Measurements from ENCODE around the gene PRPF6. TPM values are rescaled to one million over a fixed set of nuclear protein-coding genes. Genes with fewer than 3 reads are reported as not detected.

Gene PRPF6
- polyA plus RNA-seq, 3 donors = 89.5 to 94.8 (median 89.9) TPM

DNA sequence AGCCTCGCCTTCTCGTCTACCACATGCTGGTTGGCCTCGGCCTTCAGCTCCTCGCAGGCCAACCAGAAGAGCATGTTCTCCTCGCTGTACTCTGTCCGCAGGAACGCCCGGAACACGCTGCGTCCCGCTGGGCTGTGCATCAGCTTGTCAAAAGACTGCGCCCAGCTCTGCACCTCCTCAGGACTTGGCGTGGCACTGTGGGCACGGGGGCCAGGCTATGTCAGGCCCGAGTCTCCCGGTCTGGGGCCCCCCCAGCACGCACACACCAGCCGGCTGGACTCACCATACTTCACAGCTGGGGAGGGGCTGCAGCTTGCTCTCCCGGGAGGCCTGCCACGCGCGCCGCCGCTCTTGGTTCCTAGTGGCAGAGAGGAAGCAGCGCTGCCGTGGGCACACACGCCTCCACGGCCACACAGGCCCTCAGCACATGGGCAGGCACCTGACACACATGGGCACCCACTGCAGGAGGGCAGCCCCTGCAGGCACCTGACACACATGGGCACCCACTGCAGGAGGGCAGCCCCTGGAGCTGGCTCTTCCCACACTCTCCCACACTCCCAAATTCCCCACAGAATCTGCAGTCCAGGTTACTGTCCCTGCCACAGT, 93.4 kb downstream of the PRPF6 start:
- DNase-seq (ENCODE audit: low read depth in 3 of 3, low spot score in 2 of 3) = no peak

DNA sequence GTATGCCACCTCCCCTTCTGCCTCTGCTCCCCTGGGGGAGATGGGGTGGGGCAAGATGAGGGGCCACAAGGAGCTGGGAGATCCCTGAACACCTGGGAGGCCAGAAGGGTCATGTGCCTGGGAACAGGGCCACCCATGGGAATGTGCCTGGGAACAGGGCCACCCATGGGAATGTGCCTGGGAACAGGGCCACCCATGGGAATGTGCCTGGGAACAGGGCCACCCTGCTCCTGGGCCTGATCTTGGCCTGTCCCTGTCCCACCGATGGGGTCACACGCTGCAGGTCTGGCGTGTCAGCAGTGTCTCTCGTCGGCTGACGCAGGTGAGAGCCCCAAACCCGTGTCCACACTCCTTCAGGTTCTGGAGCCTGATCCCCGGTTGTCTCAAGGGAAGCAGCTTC, 94.0 kb downstream of the PRPF6 start:
- DNase-seq (ENCODE audit: low read depth in 3 of 3, low spot score in 2 of 3) = no peak

DNA sequence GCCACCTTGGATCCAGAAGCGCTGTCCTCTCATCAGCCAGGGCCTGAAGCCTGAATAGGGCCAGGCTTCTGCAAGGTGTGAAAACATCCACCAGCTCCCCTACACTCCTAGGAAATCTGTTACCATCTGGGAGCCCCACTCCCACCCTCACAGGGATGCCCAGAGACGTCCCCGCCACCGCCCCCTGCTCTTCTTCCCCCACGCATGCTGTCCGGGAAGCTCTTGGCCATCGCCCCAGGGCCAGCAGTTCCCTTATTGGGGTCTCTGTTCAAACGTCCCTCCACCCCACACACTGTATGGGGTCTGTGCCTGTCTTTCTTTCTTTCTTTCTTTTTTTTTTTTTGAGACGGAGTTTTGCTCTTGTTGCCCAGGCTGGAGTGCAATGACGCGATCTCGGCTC, 94.6 kb downstream of the PRPF6 start:
- no peak for DNase-seq (ENCODE audit: low read depth in 3 of 3, low spot score in 2 of 3)

DNA sequence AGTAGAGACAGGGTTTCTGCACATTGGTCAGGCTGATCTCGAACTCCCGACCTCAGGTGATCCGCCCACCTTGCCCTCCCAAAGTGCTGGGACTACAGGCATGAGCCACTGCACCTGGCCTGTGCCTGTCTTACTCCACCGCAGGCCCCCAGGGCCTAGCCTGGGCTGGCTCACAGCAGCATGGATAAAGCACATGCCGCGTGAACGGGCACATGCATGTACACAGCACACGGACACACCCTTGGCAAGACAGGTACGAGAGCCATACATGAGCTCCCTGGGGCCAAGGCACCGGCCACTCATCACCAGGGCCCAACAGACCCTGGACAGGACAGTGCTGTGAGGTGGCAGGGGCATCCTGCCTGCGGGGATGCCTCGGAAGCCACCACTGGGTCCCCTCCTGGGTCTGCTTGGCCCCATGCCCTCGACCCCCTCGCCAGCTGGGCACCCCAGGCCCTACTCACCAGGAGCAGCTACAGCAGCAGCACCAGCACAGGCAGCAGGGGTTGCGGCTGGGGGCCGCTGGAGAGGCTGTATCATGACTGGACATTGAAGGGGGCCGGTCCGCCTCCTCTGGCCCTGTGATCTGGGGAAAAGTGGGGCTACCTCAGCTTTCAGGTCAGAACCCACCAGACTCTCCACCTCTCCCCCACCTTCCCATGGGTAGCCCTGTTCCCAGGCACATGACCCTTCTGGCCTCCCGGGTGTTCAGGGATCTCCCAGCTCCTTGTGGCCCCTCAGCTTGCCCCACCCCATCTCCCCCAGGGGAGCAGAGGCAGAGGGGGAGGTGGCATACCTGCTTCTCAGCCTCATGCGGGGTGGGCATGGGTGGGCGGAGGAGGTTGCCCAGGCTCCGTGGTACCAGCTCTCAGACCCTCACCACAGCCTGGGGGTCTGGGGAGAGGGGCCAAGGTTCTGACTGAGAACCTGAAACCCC, 95.4 kb downstream of the PRPF6 start:
- no peak for DNase-seq (ENCODE audit: low read depth in 3 of 3, low spot score in 2 of 3)

DNA sequence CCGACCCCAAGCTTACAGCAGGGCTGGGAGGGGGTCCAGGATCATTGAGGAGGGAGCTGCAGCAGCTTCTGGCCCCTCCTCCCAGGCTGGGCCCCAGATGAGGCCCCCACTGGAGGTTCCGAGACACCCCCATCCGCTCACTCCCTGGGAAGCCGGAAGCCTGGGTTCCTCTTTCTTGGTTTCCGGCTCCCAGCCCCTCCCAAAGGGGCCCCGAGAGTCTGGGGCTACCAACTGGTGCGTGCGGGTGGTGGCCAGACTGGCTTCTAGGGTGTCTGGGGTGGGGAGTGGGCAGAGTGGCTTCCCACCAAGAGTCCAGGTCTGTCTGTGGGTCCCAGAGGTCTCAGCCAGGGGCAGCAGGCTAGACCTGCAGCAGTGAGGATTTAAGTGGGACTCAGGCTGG, 96.2 kb downstream of the PRPF6 start:
- DNase-seq (ENCODE audit: low read depth in 3 of 3, low spot score in 2 of 3) = no peak

DNA sequence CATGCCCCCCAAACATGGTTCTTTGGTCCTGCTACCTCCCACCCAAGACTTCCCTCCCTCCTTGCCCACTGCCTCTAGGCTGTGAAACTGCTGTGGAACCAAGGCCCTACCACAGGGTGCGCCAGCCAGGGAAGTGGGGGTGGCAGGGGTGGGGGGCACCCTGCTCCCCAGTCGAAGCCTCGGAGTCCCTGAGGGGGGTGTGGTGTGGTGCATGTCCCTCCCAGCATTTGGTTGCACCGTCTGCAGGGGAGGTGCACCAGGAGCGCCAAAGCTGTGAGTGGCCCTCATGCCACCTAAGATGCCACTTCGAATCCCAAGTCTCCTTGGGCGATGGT, 96.6 kb downstream of the PRPF6 start:
- DNase-seq (ENCODE audit: low read depth in 3 of 3, low spot score in 2 of 3) = no peak

DNA sequence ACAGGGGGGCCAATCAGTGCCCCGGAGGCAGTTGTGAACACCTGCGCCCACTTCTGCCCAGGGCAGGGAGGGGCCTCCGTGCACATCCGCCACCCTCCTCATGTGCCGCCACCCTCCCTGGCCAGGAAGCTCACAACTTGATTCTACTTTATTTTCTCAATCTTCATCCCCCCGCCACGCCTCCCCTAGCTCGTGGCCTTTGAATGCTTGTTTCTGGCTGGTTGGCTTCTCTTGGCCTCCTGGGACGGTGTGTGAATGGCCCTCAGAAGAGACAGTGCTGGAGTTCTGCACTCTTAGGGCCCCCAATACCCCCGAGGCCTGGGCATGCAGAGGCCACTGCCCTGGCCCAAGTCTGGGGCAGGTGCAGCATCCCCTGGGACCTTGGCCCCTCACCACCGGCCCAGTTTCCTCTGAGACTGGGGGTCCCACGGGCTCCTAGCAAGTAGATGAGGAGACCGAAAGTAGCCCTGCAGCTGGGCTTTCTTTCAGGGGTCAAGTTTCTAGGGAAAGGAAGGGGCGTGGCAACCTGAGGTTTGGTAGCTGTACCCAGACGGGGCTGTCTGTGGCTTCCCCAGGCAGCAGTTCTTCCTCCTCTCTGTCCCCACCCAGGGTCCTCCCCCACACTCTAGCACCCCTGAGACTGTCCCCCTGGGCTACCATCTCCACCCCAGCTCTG, 97.1 kb downstream of the PRPF6 start:
- no peak for DNase-seq (ENCODE audit: low read depth in 3 of 3, low spot score in 2 of 3)

DNA sequence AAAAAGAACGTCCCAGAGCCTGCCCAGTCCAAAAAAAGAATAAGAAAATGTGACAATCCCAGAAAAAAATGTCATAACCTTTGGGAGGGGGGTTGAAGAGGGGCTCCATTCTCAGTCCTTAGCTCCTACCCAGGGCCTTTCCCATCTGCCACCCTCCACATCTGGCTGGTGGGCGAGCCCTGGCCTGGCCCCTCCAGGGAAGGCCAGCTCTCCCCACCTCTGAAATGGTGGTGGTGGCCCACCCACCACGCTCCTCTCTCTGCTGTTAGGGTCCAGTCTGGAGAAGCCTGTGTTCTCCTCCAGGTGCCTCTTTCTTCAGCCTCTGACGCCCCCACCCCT, 98.0 kb downstream of the PRPF6 start:
- DNase-seq (ENCODE audit: low read depth in 3 of 3, low spot score in 2 of 3) = no peak

DNA sequence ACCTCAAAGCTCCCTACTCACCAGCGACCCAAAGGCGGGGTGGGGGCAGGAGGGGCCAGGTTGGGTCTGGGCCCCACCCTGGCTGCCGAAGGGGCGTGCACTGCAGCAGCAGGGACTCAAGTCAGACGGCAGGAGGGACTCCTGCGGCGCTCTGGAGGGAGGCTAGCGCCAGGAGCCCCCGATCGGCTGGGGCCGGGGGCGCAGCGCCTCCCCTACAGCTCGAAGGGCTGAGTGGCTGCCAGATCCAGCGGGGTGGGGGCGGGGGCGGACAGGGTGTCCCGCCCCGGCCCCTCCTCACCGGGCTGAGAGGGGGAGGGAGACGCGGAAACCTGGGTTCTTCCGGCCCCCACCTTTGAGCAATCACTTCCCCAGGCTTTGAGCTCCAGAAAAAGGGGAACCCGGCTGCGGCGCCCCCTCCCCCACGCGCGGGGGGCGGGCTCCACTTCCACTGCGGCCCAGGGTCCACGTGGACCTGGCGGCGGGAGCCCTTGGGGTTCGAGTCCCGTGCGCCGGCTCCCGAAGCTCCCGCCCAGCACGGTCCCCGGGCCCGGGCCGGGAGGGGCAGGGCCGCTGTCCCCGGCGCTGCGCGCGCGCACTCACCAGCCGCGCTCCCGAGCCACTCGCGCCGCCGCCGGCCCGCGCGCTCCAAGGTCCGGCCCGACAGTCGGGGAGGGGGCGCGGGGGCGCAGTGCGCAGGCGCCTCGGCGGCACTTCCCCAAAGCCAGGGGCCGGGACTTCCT, 98.5 kb downstream of the PRPF6 start, which contains the start of gene RGS19:
Gene RGS19, minus strand, starts transcription at position 246 of the 740 bp plus-strand sequence. CDS start 2,632 bp downstream, outside the sequence.
- no peak for DNase-seq (ENCODE audit: low read depth in 3 of 3, low spot score in 2 of 3)

DNA sequence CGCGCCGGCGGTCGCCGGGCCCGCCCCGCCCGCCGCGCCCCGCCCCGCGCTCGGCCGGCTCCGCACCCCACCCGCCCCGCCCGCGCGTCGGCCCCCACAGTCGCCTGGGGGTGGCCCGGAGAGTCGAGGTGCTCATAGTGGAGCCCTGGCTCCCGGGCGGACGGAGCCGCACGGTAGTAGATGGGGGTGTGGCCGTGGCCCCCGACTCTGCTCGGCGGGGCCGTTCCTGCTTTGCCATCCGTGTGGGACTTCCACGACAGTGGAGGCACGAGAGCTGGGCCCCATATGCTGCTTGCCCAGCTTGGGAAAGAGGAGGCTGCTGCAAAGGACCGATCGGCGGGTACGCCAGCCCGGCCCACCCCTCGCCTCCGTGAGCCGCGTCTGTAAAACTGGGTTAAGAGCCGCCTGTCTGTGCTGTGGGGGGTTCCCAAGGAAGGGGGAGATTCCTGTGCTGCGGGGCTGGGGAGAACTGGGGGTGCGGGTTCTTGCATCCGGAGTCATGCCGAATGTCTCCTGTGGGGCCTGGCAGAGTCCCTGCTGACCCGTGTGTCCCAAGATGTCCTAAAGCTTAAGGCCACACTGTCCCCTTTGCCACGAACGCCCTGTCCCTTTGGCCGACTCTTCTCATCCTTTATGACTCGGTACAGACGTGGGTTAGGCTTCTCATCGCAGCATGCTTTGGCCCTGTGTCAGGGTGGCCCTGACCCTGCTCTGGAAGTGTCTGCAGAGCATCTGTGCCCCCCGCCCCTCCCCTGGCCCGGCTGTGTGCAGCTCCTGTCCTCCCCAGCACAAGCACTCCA, 99.3 kb downstream of the PRPF6 start, which contains the start of gene OPRL1:
Gene OPRL1, plus strand, starts transcription at position 70 of the 800 bp plus-strand sequence. CDS start 12,639 bp downstream, outside the sequence.
- DNase-seq (ENCODE audit: low read depth in 3 of 3, low spot score in 2 of 3) = no peak

DNA sequence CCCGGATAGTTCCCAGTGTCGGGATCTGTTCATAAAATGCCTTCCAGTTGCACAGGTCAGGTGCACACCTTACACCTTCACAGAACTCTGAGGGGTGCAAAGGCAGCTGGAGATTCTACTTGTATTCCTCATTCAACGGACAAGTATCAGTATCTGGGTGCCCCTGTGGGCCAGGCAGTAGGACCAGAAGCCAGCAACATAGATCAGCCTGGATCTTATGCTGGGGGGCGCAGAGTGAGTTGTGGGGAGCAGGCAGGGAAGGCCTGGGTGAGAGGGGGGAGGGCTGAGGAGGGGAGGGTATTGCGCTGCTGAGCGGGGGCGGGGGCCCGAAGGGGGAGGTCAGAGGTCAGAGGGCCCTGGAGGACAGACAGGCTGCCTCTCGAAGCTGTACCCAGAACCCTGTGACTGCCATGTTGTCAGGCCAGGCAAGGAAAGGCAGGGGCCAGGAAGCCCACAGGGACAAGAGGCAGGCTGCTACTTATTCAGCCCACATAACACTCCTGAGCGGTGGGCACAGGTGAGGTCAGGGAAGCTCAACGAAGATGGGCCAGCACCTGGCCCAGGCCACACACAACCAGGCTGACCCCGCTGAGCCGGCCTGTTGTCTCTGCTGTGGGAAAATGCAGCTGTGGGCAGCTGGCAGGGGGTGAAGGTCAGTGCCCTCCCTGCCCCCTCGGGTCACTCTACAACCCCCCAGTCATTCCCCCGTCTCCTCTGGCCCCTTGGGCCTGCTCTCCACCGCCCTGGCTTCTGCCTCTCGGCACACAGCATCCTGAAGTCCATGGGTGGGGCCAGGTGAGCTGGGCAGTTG, 100.1 kb downstream of the PRPF6 start:
- no peak for DNase-seq (ENCODE audit: low read depth in 3 of 3, low spot score in 2 of 3)

DNA sequence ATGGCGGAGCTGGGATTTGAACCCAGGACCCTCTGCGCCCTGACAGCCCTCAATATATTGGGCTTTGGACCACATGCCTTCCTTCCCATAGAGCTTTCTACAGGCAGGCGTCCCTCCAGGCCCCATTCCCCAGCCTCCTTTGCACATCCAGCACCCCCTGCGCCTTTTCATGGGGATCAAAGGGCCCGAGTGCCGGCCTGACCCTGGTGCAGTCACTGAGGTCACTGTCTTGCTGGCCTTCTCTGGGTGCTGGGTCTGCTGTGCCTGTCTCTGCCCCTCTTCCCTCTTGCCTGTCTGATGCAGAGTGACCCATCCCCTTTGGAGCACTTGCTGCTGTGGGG, 100.7 kb downstream of the PRPF6 start:
- no peak for DNase-seq (ENCODE audit: low read depth in 3 of 3, low spot score in 2 of 3)

DNA sequence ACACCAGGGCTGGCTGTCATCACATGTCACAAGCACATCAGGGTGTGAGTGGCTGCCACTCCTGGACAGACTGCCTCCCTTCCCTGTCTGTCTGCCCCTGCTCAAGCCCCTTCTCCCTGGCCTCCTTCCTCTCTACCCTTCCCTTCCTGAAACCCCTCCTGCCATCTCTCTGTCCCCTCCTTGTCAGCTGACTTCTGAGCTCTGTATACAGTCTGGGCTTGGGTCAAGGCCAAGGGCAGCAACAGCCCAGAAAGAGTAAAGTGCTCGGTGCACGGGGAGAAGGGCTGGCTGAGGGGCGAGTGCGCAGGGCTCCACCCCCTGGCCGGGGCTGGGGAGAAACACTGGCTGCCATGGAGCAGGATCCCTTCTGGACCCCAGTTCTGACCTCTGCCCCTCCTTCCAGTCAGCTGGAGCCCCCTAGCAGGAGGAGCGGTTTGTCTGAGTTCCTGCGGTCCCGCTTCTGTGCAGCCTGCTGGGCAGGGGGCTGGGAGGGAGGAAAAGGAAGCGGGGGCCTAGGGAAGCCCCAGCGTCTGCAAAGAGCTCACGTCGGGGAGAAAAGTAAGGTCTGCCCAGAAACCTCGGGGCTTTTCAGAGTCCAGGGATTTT, 101.3 kb downstream of the PRPF6 start:
- DNase-seq (ENCODE audit: low read depth in 3 of 3, low spot score in 2 of 3) = no peak

Other genes with a start within 250 kb of the PRPF6 start
- gene LIME1, start 244.5 kb upstream of the PRPF6 start, polyA plus RNA-seq (ENCODE audit: insufficient read length in 3 of 3) = 1 to 10 TPM; 2.8 to 5.2 (median 3.8) TPM
- 10 to 100 TPM; 57.9 to 66.1 (median 60.9) TPM for gene SLC2A4RG, start 241.4 kb upstream of the PRPF6 start, polyA plus RNA-seq (ENCODE audit: insufficient read length in 3 of 3)
- gene ZBTB46, start 149.9 kb upstream of the PRPF6 start, polyA plus RNA-seq (ENCODE audit: insufficient read length in 3 of 3) = 10 to 100 TPM; 13.6 to 16.0 (median 14.5) TPM
- gene ABHD16B, start 119.6 kb upstream of the PRPF6 start, polyA plus RNA-seq (ENCODE audit: insufficient read length in 3 of 3) = not detected
- gene TPD52L2, start 115.9 kb upstream of the PRPF6 start, polyA plus RNA-seq (ENCODE audit: insufficient read length in 3 of 3) = 10 to 100 TPM; 80.6 to 82.1 (median 81.3) TPM
- gene DNAJC5, start 86.0 kb upstream of the PRPF6 start, polyA plus RNA-seq (ENCODE audit: insufficient read length in 3 of 3) = 10 to 100 TPM; 25.7 to 29.0 (median 28.7) TPM
- gene UCKL1, start 24.7 kb upstream of the PRPF6 start, polyA plus RNA-seq (ENCODE audit: insufficient read length in 3 of 3) = 10 to 100 TPM; 33.5 to 35.5 (median 33.6) TPM
- 10 to 100 TPM; 20.9 to 23.3 (median 21.8) TPM for gene ZNF512B, start 11.2 kb upstream of the PRPF6 start, polyA plus RNA-seq (ENCODE audit: insufficient read length in 3 of 3)
- 1 to 10 TPM; 6.5 to 6.7 (median 6.6) TPM for gene SAMD10, start 1.5 kb upstream of the PRPF6 start, polyA plus RNA-seq (ENCODE audit: insufficient read length in 3 of 3)
- under 1 TPM; 0.40 to 0.51 (median 0.43) TPM for gene C20orf204, start 55.0 kb downstream of the PRPF6 start, polyA plus RNA-seq (ENCODE audit: insufficient read length in 3 of 3)
- gene SOX18, start 68.5 kb downstream of the PRPF6 start, polyA plus RNA-seq (ENCODE audit: insufficient read length in 3 of 3) = 1 to 10 TPM; 5.6 to 9.0 (median 6.5) TPM
- 10 to 100 TPM; 71.0 to 72.0 (median 71.0) TPM for gene TCEA2, start 82.1 kb downstream of the PRPF6 start, polyA plus RNA-seq (ENCODE audit: insufficient read length in 3 of 3)
- 1 to 10 TPM; 3.8 to 5.4 (median 4.8) TPM for gene RGS19, start 98.4 kb downstream of the PRPF6 start, polyA plus RNA-seq (ENCODE audit: insufficient read length in 3 of 3)
- 1 to 10 TPM in 1 of 3 donors, under 1 TPM in 2; 0.67 to 1.1 (median 0.69) TPM for gene OPRL1, start 99.0 kb downstream of the PRPF6 start, polyA plus RNA-seq (ENCODE audit: insufficient read length in 3 of 3)
- under 1 TPM in 1 of 3 donors, not detected in 2; 0.34 TPM for gene LKAAEAR1, start 103.3 kb downstream of the PRPF6 start, polyA plus RNA-seq (ENCODE audit: insufficient read length in 3 of 3)
- gene NPBWR2, start 126.4 kb downstream of the PRPF6 start, polyA plus RNA-seq (ENCODE audit: insufficient read length in 3 of 3) = not detected
- under 1 TPM; 0.35 to 0.50 (median 0.46) TPM for gene MYT1, start 183.3 kb downstream of the PRPF6 start, polyA plus RNA-seq (ENCODE audit: insufficient read length in 3 of 3)